ENCODE data around the gene CMSS1.

Gene CMSS1

GRCh38 chr3:99934975-99935797, 117.5 kb downstream of the CMSS1 start:
- DNase-seq (ENCODE audit: low read depth), result no peak

DNA sequence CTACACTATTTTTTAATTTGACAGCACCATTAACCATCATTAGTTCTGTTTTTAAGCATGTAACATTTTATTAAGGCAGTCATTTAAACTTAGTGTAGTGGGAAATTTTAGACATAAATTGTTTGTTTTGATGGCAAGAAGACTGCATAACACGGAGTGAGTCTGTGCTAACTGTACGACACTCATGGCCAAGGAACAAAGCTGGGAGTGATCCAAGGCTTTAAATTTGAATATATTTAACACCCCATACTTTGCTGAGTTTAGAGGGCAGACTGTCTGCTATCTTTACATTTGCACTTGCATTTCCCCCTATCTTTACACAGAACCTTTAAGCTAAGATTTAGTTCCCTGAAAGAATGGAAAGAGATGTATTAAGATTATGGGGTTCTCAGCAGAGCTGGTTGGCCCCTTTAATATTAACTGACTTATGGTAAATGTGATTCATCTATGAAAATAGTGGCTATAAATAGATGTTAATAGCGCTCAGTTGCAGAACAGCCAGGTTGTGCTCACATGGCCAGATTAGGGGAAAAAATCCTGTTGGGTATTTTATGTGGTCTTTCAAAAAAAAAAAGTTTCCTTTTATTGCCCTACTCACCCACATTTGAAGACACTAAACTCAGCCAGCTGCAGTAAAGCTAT, 120.7 kb downstream of the CMSS1 start:
- no peak for DNase-seq (ENCODE audit: low read depth)

- DNase-seq (ENCODE audit: low read depth), result no peak
Measured at GRCh38 chr3:99939876-99940275, 122.2 kb downstream of the CMSS1 start.

- DNase-seq (ENCODE audit: low read depth), result no peak
Measured at GRCh38 chr3:99940350-99940749, 122.7 kb downstream of the CMSS1 start.

DNA sequence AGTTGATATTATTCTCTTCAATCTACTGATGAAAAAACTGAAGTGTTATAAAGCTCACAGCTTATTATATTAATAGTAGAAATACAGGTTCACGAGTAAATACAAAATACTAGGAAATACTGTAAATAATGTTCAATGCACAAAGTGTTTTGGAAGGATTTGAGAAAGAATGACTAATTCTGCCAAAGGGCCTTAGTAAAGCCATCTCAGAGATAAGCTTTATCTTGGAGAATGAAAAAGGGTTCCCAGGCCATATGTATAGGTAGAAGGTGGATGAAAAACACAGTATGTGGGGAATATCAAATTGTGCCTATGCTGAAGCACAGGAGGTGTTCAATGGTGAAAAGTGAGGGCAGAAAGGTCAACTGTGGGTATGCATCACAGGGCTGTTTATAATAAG, 123.5 kb downstream of the CMSS1 start:
- no peak for DNase-seq (ENCODE audit: low read depth)

- DNase-seq (ENCODE audit: low read depth), result no peak
Measured at GRCh38 chr3:99943931-99944761, 126.5 kb downstream of the CMSS1 start.

DNA sequence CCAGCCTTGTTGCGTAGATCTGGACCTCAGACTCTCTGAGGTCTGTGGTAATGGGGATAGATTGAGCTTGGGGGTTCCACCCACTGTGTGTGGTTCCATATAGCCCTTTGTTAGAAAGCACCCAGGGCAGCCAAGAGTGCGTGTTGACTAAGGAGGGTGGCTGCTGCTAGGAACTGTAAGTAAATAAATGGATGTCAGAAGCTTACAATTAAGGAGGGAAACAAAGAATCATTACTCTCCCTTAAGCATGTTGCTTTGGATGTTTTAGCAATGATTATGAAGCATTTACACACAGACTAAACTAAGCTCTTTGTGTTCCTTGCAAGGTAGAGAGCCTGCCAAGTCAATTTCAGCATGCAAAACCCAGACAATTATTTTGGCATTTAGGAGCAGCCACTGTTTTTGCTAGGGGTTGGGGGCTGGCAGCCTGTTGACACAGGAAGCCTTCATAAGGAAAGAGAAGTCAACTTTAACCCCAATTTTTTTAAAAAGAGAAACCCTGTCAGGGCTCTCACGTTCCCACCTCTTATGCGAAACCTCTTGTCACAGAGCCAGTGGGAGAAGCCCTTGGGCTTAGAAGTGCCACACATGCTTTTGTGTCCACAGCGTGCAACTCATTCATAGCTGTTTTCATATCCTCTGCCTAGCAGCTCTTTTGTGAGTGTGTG, 127.8 kb downstream of the CMSS1 start:
- no peak for DNase-seq (ENCODE audit: low read depth)

- no peak for DNase-seq (ENCODE audit: low read depth)
Measured at GRCh38 chr3:99947356-99947755, 129.7 kb downstream of the CMSS1 start.

DNA sequence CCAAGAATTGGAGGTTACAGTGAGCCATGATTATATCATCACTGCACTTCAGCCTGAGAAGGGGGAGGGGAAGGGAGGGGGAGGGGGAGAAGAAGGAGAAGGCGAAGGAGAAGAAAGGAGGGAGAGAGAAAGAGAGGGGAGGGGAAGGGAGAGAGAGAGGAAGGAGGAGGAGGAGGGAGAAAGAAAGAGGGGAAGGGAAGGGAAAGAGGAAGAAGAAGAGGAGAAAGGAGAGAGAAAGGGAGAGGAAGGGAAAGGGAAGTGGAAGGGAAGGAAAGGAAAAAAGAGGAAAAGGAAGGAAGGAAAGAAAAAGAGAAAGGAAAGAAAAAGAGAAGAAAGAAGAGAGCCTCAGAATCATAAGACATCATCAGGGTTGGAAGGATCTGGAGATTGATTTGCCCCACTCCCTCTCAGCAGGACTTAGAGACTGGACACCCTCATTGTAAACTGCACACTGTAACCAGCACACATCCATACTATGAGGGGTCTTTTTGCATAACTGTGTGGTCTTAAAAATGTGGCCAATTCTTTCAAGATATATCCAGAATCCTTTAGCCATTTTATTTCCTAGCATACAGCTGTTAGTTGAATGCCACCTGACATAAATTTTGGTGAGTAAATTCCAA, 130.9 kb downstream of the CMSS1 start:
- no peak for DNase-seq (ENCODE audit: low read depth)

GRCh38 chr3:99949956-99950670, 132.5 kb downstream of the CMSS1 start:
- no peak for DNase-seq (ENCODE audit: low read depth)

- no peak for DNase-seq (ENCODE audit: low read depth)
Measured at GRCh38 chr3:99950921-99951320, 133.3 kb downstream of the CMSS1 start.

DNA sequence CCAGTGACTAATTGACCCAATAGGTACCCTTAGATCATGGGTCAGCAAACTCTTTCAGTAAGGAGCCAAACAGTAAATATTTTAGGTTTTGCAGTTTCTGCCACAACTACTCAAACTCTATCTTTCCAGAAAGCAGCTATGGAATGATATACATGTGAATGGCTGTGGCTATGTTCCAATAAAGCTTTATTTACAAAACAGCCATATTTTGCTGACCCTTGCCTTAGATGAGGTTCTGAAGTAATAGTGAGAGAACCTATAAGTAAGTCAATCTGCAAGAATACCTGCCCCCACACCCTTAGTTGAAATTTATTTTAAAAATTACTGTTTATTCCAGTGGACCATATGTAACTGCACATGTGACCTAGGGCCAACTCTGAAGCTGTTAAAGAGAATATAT, 134.0 kb downstream of the CMSS1 start:
- DNase-seq (ENCODE audit: low read depth), result no peak

DNA sequence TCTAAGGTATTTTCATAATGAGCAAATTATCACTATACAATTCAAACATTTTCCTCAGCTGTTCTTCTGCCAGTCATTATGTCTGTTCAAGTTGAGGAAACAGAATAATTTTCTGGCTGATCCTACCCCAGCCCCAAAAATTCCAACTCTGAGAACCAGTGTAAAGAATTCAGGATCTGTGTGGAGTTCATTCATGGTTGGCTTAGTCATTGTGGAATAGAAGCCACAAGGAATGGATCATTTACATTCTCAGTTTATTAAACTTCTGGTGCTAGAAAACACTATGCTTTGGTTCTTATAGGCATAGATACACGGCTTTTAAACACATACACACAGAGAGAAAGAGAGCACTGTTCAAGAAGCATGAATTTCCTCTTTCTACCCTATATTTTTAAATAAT, 134.6 kb downstream of the CMSS1 start:
- DNase-seq (ENCODE audit: low read depth), result no peak

GRCh38 chr3:99953596-99953995, 135.9 kb downstream of the CMSS1 start:
- no peak for DNase-seq (ENCODE audit: low read depth)

- DNase-seq (ENCODE audit: low read depth), result no peak
Measured at GRCh38 chr3:99954914-99955644, 137.4 kb downstream of the CMSS1 start.

GRCh38 chr3:99955773-99956562, 138.3 kb downstream of the CMSS1 start:
- DNase-seq (ENCODE audit: low read depth), result no peak

DNA sequence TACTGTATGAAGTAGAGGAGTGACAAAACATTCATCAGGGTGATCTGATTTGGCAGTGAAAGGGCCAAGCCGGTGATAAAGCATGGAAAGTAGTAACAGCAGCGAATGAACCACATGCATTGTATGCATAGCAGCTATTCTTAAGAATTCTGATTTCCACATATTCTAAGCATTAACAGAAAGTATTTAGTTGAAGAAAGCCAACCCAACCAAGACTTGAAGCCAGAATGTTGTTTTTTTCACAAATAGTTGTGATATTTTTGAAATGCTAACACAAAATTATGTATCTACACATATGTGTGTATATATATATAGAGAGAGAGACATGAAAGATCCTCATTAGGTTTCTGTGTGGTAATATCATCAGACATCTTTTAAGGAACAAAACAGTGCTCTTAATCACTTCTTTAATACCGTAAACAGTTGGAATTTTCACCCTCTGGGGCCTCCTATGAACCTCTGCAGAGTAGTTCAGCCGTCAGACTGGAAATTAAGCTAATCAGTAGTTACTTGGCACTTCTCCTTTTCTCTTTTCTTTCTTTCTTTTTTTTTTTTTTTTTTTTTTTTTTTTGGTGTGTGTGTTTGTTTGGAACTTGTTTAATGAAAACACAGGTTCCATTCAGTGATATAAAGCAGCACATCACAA, 139.6 kb downstream of the CMSS1 start:
- no peak for DNase-seq (ENCODE audit: low read depth)

DNA sequence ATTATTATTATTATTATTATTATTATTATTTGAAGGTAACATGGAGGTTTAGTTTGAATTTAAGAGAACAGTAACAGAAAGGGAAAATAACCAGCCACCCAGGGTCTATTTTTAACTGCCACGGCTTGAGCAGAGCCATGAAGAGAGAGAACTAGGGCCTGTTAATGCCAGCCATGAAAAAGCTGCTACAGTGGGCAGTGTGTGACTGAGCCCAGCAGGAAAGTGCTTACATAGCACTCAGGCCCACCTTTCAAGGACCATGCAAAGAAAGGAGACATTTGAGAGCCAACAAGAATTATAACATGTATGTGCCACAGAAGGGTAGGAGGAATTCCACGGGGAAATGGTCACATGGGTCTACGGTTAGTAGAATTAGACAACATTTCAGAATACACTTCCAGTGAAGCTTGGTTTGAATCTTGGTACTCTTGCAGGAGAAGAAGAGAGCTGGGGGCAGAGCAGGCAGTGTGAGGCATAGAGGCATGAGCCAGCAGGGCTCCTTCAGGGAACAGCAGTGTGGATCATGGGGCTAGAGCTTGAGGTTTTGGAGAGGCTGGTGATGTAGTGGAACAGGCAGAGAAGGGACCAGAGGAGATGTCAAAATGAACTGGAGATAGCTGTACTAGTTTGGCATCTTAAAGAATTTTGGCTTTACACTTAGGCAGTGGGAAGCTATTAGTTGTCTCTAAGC, 140.7 kb downstream of the CMSS1 start:
- no peak for DNase-seq (ENCODE audit: low read depth)

All from stimulated activated CD4-positive, alpha-beta T cell treated with anti-CD3 and anti-CD28 coated beads, Interleukin-2, amount 100 ng/mL, for 4 hours (primary cell).